Activated CD4-positive, alpha-beta T cell treated with anti-CD3 and anti-CD28 coated beads for 48 hours (primary cell): ENCODE data around the gene CCT3.
A peak's percentile ranks its signal among the peaks of the same experiment; 100 is the strongest.

Source experiments
- DNase-seq: peaks from one replicate; pipeline ENCODE4 v3.0.0-alpha.2; 2020

Gene CCT3

DNA sequence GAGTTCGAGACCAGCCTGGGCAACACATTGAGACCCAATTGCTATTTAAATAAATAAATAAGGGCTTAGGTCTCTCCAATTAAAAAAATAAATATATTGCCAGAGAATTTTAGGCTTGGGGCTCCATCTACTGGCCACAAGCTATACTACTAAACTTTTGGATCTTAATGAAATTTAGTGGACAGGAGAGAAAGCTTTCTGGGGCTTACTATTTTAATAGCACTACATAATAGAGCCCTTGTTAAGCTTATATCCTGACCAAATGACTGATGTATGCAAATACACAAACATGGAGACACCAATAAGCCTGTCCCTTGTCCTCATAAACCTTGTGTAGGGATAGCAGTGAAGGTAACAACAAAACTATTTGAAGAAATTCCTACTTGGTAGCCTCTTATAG lies 18.4 kb downstream of the CCT3 start:
- peak; percentile 9 for DNase-seq

GRCh38 chr1:156316909-156317308 lies 21.2 kb downstream of the CCT3 start:
- no peak for DNase-seq

DNA sequence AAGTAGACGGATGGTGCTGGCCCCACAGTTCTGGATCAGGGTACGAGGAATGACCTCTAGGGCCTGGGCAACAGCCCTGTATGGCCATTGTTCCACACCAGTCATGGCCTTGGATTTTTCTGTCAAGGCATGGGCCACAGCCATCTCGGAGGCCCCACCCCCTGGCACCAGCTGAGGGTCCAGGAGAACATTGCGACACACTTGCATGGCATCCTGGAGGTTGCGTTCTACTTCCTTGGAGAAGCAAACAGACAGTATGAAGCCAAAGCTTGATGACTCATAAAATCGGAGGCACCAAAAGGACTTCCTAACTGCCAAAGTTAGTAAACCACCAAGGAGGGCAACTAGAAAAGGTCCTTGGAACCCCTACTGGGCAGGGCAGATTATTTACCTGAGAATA lies 27.1 kb downstream of the CCT3 start:
- no peak for DNase-seq

DNA sequence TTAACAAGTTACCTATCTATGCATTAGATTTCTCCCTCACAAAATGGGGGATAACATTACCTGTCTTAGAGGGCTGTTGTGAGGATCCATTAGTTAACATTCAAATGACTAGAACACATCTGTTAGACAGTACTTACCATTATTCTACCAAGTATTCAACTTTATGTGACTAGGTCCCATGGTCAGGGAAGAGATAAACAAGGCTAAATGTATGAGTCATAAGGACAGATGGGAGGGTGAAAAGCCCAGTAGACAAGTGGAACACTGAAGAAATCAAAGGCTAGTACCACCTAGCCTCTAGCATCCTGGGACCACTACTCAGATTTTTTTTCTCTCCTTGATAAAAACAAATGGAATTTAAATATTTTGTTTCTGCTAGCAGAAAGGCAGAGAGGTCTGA lies 30.0 kb downstream of the CCT3 start:
- no peak for DNase-seq

- DNase-seq = no peak
These were observed 32.9 kb downstream of the CCT3 start for GRCh38 chr1:156305215-156305614.

GRCh38 chr1:156303241-156303640 lies 34.9 kb downstream of the CCT3 start:
- no peak for DNase-seq

DNA sequence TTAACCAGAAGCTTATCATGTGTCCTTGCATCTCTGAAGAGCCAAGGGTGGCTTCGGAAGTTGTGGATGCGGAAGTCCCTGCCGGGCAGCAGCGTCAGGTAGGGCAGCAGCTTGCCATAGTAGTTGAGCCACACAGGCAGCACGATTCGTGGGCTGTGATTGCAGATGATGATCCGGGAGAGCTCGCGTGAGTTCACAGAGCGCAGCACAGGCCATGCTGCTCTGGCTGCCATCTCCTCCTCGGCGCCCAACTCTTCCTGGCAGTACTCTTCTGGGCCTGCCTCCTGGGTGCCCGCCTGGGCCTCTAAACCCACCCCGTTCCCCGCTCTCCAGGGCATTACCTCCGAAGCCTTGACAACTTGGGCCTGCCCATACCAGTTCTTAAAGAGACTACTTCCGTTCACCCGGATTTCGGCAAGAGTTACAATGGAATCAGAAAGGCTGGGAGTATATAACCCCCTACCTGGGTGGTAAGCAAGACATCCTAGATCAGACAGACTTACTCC lies 39.2 kb downstream of the CCT3 start, which contains the start of gene VHLL:
TSS of gene VHLL (minus strand) at position 456 of the 506 bp plus-strand sequence. CDS start at position 338, 118 bp downstream.
- DNase-seq = no peak

DNA sequence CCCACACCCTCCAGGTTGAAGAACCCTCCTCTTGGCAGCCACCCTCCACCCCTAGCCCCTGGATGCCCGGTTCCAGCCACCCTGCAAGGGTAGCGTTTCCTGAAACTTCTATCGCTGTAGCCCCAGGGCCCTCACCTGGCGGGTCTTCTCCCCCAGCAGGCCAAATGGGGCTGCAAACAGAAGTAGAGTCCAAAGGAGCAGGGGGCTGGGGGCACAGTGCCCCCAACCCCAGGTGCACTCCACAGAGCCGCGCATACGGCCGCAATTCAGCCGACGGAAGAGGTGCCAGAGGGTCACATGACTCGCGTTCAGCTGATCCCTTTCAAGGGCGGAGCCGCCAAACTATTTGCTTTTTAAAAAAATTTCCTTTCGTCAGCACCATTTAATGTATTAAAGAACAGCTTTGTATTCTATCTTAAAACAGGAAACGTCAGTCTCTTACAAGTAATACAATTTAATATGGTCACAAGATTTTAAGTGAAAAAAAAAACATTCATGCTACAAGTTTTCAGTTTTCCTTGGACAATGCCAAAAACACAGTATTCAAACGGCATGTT lies 42.6 kb downstream of the CCT3 start, which contains the start of gene GLMP:
TSS of gene GLMP (minus strand) at position 289 of the 557 bp plus-strand sequence. CDS start at position 255, 34 bp downstream.
- peak; percentile 67 for DNase-seq

DNA sequence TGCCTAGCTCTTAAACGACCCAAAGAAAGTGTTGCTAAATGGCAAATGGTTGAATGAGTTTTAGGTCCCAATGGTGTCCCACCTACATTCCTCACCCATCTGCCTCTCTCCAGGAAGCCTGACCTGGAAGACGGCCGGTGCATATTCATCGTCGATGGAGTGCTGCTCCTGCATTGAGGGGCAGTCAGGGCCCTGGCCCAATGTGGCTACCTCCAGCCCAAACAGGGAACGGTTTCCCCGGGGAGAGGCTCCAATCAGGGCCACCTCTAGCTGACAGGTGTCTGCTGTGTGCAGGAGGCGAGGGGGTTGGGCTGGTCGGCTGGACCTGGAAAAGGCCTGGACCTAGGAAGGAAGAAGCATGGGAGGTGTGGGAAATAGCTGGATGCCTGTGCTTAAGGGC lies 44.2 kb downstream of the CCT3 start:
- no peak for DNase-seq

DNA sequence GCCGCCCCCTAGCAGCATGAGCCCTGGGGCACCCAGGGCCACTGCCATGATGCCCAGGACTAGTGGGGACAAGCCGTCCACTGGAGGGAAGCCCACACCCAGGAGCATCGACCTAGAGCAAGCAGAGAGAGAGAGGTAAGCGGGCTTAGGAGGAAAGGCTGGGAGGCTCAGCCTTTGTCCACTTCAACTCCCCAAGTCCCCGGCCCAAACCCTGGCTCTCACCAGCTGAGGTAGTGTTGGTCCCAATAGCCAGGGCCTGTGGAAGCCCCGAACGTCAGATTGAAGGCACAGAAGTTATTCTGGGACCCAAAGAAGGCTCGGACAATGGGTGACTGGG lies 45.0 kb downstream of the CCT3 start:
- DNase-seq = no peak

DNA sequence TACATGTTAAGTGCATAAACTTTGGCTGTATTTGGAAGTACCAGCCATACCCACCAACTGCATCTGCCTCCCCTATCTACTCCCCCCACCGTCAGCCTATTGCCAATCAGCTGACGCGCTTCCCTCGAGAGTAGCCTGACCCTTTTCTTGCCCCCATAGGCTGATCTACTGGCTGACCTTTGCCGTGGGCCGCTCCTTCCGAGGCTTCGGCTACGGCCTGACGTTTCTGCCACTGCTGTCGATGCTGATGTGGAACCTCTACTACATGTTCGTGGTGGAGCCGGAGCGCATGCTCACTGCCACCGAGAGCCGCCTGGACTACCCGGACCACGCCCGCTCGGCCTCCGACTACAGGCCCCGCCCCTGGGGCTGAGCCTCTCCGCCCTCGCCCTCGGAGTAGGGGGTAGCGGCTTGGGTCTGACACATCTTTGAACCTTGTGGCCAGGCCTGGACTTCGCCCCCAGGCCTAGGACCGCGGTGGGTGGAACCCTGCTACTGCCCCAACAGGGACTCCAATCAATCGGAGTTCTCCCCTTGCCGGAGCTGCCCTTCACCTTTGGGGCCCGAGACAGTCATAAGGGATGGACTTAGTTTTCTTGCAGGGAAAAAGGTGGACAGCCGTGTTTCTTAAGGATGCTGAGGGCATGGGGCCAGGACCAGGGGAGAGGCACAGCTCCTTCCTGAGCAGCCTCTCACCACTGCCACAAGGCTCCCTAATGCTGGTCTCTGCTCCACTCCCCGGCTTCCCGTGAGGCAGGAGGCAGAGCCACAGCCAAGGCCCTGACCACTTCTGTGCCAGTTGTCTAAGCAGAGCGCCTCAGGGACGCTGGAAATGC lies 46.6 kb downstream of the CCT3 start:
- DNase-seq = peak; percentile 34

DNA sequence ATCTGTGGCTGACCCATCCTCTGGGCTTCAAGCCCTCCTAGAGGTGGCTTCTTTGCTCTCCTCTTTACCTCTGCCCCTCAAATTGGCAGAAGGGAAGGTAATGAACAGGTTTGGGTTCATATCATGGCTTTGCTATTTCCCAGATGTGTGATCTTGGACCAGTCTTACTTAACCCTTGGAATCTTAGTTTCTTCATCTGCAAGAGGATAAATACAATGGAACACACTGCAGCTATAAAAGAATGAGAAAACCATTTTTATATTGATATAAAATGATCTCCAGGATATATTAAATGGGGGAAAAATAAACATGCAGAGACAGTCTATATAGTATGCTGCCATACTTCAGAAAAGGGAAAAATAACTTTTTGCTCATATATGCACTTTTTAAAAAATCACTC lies 48.2 kb downstream of the CCT3 start:
- no peak for DNase-seq

- no peak for DNase-seq
These were observed 52.0 kb downstream of the CCT3 start for GRCh38 chr1:156286061-156286460.

GRCh38 chr1:156285437-156285836 lies 52.7 kb downstream of the CCT3 start:
- no peak for DNase-seq

GRCh38 chr1:156284757-156285156 lies 53.3 kb downstream of the CCT3 start:
- DNase-seq = no peak

- no peak for DNase-seq
These were observed 54.0 kb downstream of the CCT3 start, which contains the start of gene TMEM79 for GRCh38 chr1:156284112-156284511. Gene TMEM79 (plus strand): TSS chr1:156284325. CDS start chr1:156285227, 902 bp downstream.

- no peak for DNase-seq
These were observed 54.6 kb downstream of the CCT3 start for GRCh38 chr1:156283521-156283920.

DNA sequence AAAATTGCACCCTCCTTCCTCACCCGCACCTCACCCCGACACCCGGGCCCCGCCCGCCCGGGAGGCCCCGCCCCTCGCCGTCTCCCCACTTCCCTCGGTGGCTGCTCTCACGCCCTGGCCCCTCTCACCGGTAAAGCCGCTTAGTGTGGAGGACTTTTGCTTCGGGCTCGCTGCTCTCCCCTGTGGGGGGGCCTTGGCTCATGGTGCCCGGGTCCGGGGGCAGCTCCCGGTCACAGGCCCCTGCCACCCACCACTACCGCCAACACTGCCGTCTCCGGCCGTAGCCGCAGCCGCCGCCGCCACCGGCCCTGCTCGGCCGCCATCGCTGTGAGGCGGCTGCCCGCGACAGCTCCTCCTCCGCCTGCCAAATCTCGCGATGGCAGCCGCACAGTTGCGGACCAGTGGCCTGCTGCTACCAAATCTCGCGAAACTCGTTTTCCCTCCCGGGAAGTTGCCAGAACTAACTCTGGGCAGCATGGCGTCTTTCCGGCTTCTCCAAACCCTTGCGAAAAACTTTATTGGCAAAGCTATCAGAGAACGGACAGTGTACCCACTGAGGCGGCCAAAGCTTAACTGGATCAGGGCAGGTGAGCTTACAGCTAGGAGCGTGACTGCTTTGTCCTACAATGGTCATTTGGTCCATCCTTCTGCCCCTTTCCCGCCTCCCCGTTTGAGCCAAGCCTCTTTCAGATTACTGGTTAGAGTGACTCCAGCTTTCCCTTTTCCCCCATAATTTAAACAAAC lies 55.4 kb downstream of the CCT3 start, which contains the start of gene SMG5:
TSS of gene SMG5 (minus strand) at position 347 of the 744 bp plus-strand sequence. CDS start at position 202, 145 bp downstream.
- DNase-seq = peak; percentile 97

DNA sequence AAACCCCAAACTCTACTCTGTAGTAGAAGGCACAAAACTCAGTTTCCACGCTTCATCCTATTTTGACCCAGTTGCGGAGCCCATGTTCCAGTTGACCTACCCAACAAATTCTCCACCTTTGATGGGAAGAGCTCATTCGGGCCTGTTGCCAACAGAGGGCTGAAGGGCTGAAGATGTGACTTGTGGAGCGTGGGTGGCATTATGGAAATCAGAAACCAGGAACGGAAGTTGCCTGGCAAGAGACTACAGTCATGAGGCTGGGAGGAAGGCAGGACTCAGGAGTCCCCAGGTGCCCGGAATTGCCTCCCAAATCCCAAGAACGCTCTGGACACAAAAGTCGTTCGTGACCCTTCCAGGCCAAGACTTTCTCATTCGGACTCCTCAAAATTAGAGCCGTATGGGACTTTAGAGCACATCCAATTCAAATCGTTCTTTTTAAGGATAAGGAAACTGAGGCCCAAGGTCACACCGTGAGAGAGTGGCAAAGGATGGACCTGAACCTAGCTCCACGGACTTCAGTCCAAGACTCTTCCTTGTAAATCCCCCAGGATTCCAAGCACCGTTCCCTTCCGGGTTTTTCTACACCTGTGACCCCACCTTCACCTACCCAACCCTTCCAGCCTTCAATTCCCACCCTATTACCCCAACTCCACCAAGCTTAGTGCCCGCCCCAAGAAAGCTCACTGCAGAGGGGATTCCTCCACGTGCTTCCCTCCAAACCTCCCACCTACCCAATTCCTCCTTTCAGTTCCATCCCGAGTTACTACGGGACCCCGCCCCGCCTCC lies 56.2 kb downstream of the CCT3 start:
- DNase-seq = peak; percentile 47

DNA sequence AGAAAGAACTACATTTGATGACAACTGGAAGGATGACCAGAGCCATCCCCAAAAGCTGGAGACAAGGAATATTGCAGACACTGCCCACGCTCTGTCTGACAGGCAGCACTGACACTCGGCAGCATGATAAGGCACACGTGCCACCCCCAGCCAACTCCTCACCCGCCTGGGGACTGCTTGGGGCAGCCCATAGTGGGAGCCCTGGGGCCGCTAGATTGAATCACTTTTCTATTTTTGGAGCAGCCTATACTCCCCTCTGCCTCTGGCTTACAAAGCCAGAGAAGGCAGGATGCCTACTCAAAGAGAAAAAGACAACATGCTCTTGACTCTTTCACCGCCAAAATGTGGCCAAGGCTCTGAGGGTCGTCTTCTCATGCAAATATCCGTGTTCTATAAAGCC lies 56.8 kb downstream of the CCT3 start:
- DNase-seq = peak; percentile 73

DNA sequence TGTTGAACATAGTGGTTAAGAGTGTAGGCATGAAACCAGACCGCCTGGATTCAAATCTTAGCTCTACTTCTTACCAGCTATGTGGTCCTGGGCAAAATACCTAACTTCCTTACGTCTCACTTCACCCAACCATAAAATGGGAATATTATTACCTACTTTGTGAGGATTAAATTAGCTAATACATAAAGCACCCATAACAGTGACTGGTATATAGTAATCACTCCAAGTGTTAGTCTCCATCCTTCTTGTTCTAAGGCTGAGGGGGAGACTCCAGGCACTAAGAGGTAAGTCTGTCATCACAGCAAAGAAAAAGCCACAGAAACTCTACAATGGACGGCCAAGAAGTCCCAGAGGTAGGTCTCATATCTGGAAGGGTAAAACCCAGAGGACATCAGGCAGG lies 58.3 kb downstream of the CCT3 start:
- DNase-seq = no peak

- no peak for DNase-seq
These were observed 61.1 kb downstream of the CCT3 start for GRCh38 chr1:156276966-156277381.
